ENCODE results near the gene CDCA3. TPM values are rescaled to one million over a fixed set of nuclear protein-coding genes. Genes with fewer than 3 reads are reported as not detected.

The CDCA3 gene
- total RNA-seq, 1 donor from 2014 or later, result 2.2 TPM

GRCh38 chr12:6832125-6832524, 19.0 kb downstream of the CDCA3 start:
- DNase-seq (ENCODE audit: low spot score), result no peak

GRCh38 chr12:6831450-6831995, 19.6 kb downstream of the CDCA3 start:
- DNase-seq (ENCODE audit: low spot score), result no peak

- DNase-seq (ENCODE audit: low spot score), result no peak
Measured at GRCh38 chr12:6830999-6831398, 20.1 kb downstream of the CDCA3 start.

- no peak for DNase-seq (ENCODE audit: low spot score)
Measured at GRCh38 chr12:6830286-6830890, 20.7 kb downstream of the CDCA3 start.

- DNase-seq (ENCODE audit: low spot score), result no peak
Measured at GRCh38 chr12:6829536-6830220, 21.4 kb downstream of the CDCA3 start.

GRCh38 chr12:6828781-6829535, 22.1 kb downstream of the CDCA3 start:
- no peak for DNase-seq (ENCODE audit: low spot score)

- DNase-seq (ENCODE audit: low spot score), result no peak
Measured at GRCh38 chr12:6827982-6828780, 22.9 kb downstream of the CDCA3 start, which contains the start of gene P3H3. Gene P3H3, plus strand, starts transcription at chr12:6828407. Its CDS starts 34 bp downstream, at chr12:6828441.

- DNase-seq (ENCODE audit: low spot score), result peak; percentile 83
Measured at GRCh38 chr12:6827437-6827911, 23.6 kb downstream of the CDCA3 start.

GRCh38 chr12:6826734-6827436, 24.2 kb downstream of the CDCA3 start:
- DNase-seq (ENCODE audit: low spot score), result no peak

- no peak for DNase-seq (ENCODE audit: low spot score)
Measured at GRCh38 chr12:6826125-6826733, 24.9 kb downstream of the CDCA3 start.

GRCh38 chr12:6825398-6826124, 25.5 kb downstream of the CDCA3 start:
- peak; percentile 88 for DNase-seq (ENCODE audit: low spot score)

- DNase-seq (ENCODE audit: low spot score), result no peak
Measured at GRCh38 chr12:6824901-6825381, 26.1 kb downstream of the CDCA3 start.

GRCh38 chr12:6824085-6824775, 26.9 kb downstream of the CDCA3 start:
- DNase-seq (ENCODE audit: low spot score), result no peak

- no peak for DNase-seq (ENCODE audit: low spot score)
Measured at GRCh38 chr12:6823182-6824084, 27.7 kb downstream of the CDCA3 start.

- DNase-seq (ENCODE audit: low spot score), result no peak
Measured at GRCh38 chr12:6822426-6823135, 28.5 kb downstream of the CDCA3 start.

GRCh38 chr12:6821591-6822425, 29.3 kb downstream of the CDCA3 start, which contains the start of gene GPR162:
Gene GPR162, plus strand, starts transcription at chr12:6821821. Its CDS starts 2,078 bp downstream, at chr12:6823899.
- DNase-seq (ENCODE audit: low spot score), result no peak

All from mucosa of gallbladder (tissue), 1 donor.